ENCODE data around the gene SNRPD3.

GRCh38 chr22:24543679-24544243 lies 12.0 kb upstream of the SNRPD3 start:
- TF ChIP-seq CTCF (IDR thresholded peaks at IDR 0.05) (no peak), POLR2A (IDR thresholded peaks at IDR 0.05) (no peak)
